IMR-90 (cell line): ENCODE measurements around the gene CLASP1. TPM values are rescaled to one million over a fixed set of nuclear protein-coding genes. Genes with fewer than 3 reads are reported as not detected.

ENCODE experiments used
- ATAC-seq: fragments of 200-7000 bp; cut with Tn5 transposase; 2 replicates; pipeline ENCODE4 v1.9.1; 2020; ENCODE audit warnings: low read depth, mild to moderate bottlenecking, moderate library complexity
- BruUV-seq: library from RNA; stranded (reverse); fragments of 400-500 nt; replicated peaks from 2 replicates; lab custom pipeline; 2021; lab: Mats Ljungman, UMichigan
- CTCF ChIA-PET: fragments of 300-600 bp; formaldehyde crosslinking; extraction: SDS; loops from one replicate; lab custom pipeline; 2021; ENCODE audit warnings: antibody characterized with exemption; lab: Yijun Ruan, JAX
- POLR2A ChIA-PET: fragments of 300-600 bp; sonication (Branson Sonifier 250); formaldehyde crosslinking; loops from one replicate; lab custom pipeline; 2022; ENCODE audit warnings: antibody characterized with exemption; ENCODE audit not compliant: unreplicated experiment; lab: Charles Lee
- DNase-seq: peaks from one replicate; pipeline ENCODE4 v3.0.0; 2013
- H2AFZ ChIP-seq: replicated peaks from 2 replicates; pipeline ENCODE3; 2013; ENCODE audit warnings: low read length, mild to moderate bottlenecking; ENCODE audit not compliant: poor library complexity
- H2AK5ac ChIP-seq: 2 replicates; pipeline ENCODE4 v1.6.1; 2013; ENCODE audit warnings: low read depth, low read length, inconsistent platforms
- H2AK9ac ChIP-seq: replicated peaks from 2 replicates; pipeline ENCODE3; 2013; ENCODE audit warnings: mild to moderate bottlenecking, low read depth, low read length, moderate library complexity; ENCODE audit not compliant: poor library complexity
- H2BK120ac ChIP-seq: 2 replicates; pipeline ENCODE4 v1.6.1; 2013; ENCODE audit warnings: low read depth, low read length, inconsistent platforms
- H2BK15ac ChIP-seq: 3 replicates; pipeline ENCODE4 v1.6.1; 2013; ENCODE audit warnings: low read depth, low read length, inconsistent platforms
- H2BK20ac ChIP-seq: 2 replicates; pipeline ENCODE4 v1.6.1; 2013; ENCODE audit warnings: low read depth, mild to moderate bottlenecking, inconsistent platforms, low read length, moderate library complexity
- H2BK5ac ChIP-seq: 2 replicates; pipeline ENCODE4 v1.6.1; 2013; ENCODE audit warnings: mild to moderate bottlenecking, low read depth, low read length, inconsistent platforms; ENCODE audit not compliant: poor library complexity, severe bottlenecking
- H3K14ac ChIP-seq: replicated peaks from 2 replicates; pipeline ENCODE4 v1.6.1; 2013; ENCODE audit warnings: low read depth, low read length, inconsistent platforms
- H3K18ac ChIP-seq: 2 replicates; pipeline ENCODE4 v1.6.1; 2013; ENCODE audit warnings: low read depth, low read length, control low read depth
- H3K23ac ChIP-seq: 2 replicates; pipeline ENCODE4 v1.6.1; 2013; ENCODE audit warnings: low read depth, low read length, inconsistent platforms
- H3K27ac ChIP-seq: 2 replicates; pipeline ENCODE4 v1.5.1; 2013; ENCODE audit warnings: mild to moderate bottlenecking, control low read depth, low read length; ENCODE audit not compliant: insufficient read depth
- H3K27me3 ChIP-seq: 2 replicates; pipeline ENCODE4 v1.6.1; 2013; ENCODE audit warnings: low read length; ENCODE audit not compliant: control insufficient read depth, insufficient read depth
- H3K36me3 ChIP-seq: 2 replicates; pipeline ENCODE4 v1.6.1; 2013; ENCODE audit warnings: low read length, mixed read lengths; ENCODE audit not compliant: control insufficient read depth, insufficient read depth
- H3K4ac ChIP-seq: 2 replicates; pipeline ENCODE4 v1.6.1; 2013; ENCODE audit warnings: low read depth, low read length, inconsistent platforms
- H3K4me1 ChIP-seq: 2 replicates; pipeline ENCODE4 v1.6.1; 2013; ENCODE audit warnings: low read length, mixed read lengths; ENCODE audit not compliant: control insufficient read depth, insufficient read depth
- H3K4me2 ChIP-seq: 2 replicates; pipeline ENCODE4 v1.6.1; 2013; ENCODE audit warnings: low read depth, mild to moderate bottlenecking, control low read depth, low read length, moderate library complexity
- H3K4me3 ChIP-seq: 2 replicates; pipeline ENCODE4 v1.5.1; 2013; ENCODE audit warnings: low read depth, mild to moderate bottlenecking, control low read depth, low read length, moderate library complexity; ENCODE audit not compliant: insufficient read depth
- H3K56ac ChIP-seq: 2 replicates; pipeline ENCODE4 v1.6.1; 2013; ENCODE audit warnings: low read length, inconsistent platforms; ENCODE audit not compliant: insufficient read depth; ENCODE audit errors: extremely low read depth
- H3K79me1 ChIP-seq, 2 experiments: 2 replicates each; pipeline ENCODE4 v1.6.1; 2013; ENCODE audit warnings: low read length in 2 of 2, inconsistent platforms in 1 of 2, low read depth in 1 of 2
- H3K9ac ChIP-seq: 2 replicates; pipeline ENCODE4 v1.6.1; 2013; ENCODE audit warnings: low read depth, low read length, control low read depth
- H3K9me1 ChIP-seq: 2 replicates; pipeline ENCODE4 v1.6.1; 2013; ENCODE audit warnings: low read length, inconsistent platforms; ENCODE audit not compliant: insufficient read depth
- H3K9me3 ChIP-seq: 2 replicates; pipeline ENCODE4 v1.6.1; 2013; ENCODE audit warnings: low read length; ENCODE audit not compliant: control insufficient read depth, insufficient read depth
- H4K20me1 ChIP-seq: 2 replicates; pipeline ENCODE4 v1.6.1; 2013; ENCODE audit warnings: low read length, inconsistent platforms; ENCODE audit not compliant: insufficient read depth
- H4K5ac ChIP-seq: 2 replicates; pipeline ENCODE4 v1.6.1; 2013; ENCODE audit warnings: mild to moderate bottlenecking, low read depth, low read length, control low read depth
- H4K8ac ChIP-seq, 2 experiments: 2 replicates each; pipeline ENCODE4 v1.6.1; 2013; ENCODE audit warnings: low read depth in 2 of 2, low read length in 2 of 2, control low read depth in 1 of 2, inconsistent platforms in 1 of 2
- H4K91ac ChIP-seq: 2 replicates; pipeline ENCODE4 v1.6.1; 2013; ENCODE audit warnings: low read depth, low read length, inconsistent platforms; ENCODE audit not compliant: insufficient read depth
- BHLHE40 ChIP-seq: fragments of 150-350 bp; IDR thresholded peaks from 2 replicates; pipeline ENCODE4 v1.6.1; 2016; ENCODE audit warnings: mild to moderate bottlenecking, low read depth, low read length
- CEBPB ChIP-seq: IDR thresholded peaks from 2 replicates; pipeline ENCODE4 v1.6.1; 2012; ENCODE audit warnings: low read depth, low read length, improper control_type of control experiment
- ELK1 ChIP-seq: fragments of 150-350 bp; IDR thresholded peaks from 2 replicates; pipeline ENCODE4 v1.6.1; 2016; ENCODE audit warnings: low read depth, mild to moderate bottlenecking, low read length, moderate library complexity, borderline replicate concordance
- FOS ChIP-seq: fragments of 150-350 bp; IDR thresholded peaks from 2 replicates; pipeline ENCODE4 v1.6.1; 2016; ENCODE audit warnings: low read depth, low read length
- MAFK ChIP-seq: IDR thresholded peaks from 2 replicates; pipeline ENCODE4 v1.6.1; 2012; ENCODE audit warnings: low read depth, low read length, improper control_type of control experiment
- MXI1 ChIP-seq: IDR thresholded peaks from 2 replicates; pipeline ENCODE4 v1.6.1; 2012; ENCODE audit warnings: low read depth, mild to moderate bottlenecking, low read length, moderate library complexity, borderline replicate concordance
- WGBS, 2 experiments: methylation state at CpG; one replicate each; pipeline versions ENCODE4 v1.1.5 to v1.1.7; 2013; ENCODE audit warnings: missing lambda C conversion rate in 2 of 2; ENCODE audit not compliant: insufficient read length in 1 of 2; ENCODE audit errors: extremely low coverage in 2 of 2; 5-methylcytosine and 5-hydroxymethylcytosine counted together
- dilution Hi-C: fragments of 300-500 bp; cut with HindIII; formaldehyde crosslinking; loops from one replicate; pipeline ENCODE4 v1.14.3; 2018; ENCODE audit warnings: low sequenced_read_pairs; ENCODE audit not compliant: unreplicated experiment
- in situ Hi-C: fragments of 300-500 bp; cut with MboI; formaldehyde crosslinking; loops from 3 replicates; pipeline ENCODE4 v1.14.3; 2019; ENCODE audit warnings: low sequenced_read_pairs, inconsistent platforms, mixed read lengths
- intact Hi-C: fragments of 100-400 bp; cut with micrococcal nuclease; formaldehyde crosslinking; loops from 2 replicates; pipeline ENCODE4 v1.10.0; 2022
- polyA plus RNA-seq, 3 experiments: library from polyadenylated mRNA; depleted of rRNA; stranded (reverse); fragments of >200 nt; gene quantifications; 2 replicates each; pipeline ENCODE4 v1.2.3, GENCODE V29; 2012; ENCODE audit warnings: low replicate concordance in 1 of 3
- total RNA-seq: library from RNA; depleted of rRNA; stranded (reverse); fragments of >200 nt; gene quantifications from 2 replicates; pipeline ENCODE4 v1.2.3, GENCODE V29; 2012

Gene CLASP1
- total and polyA plus RNA-seq, 2 of the 4 experiments (the other 2 are of a cell fraction): 12.3 to 33.7 TPM

- BruUV-seq: no TSS peak
These were observed 150.5 kb downstream of the CLASP1 start for GRCh38 chr2:121498731-121499130.

More at GRCh38 chr2:121498731-121499130, 150.5 kb downstream of the CLASP1 start:
- Histone ChIP-seq H4K20me1 (peaks cover 10% of the 10 kb centered on the region; the same call in 1 of the 2 replicates), H3K4ac (no peak overlapping the region), H3K56ac (no peak overlapping the region), H2BK120ac (no peak overlapping the region), H3K27ac (no peak overlapping the region), H3K9ac (no peak overlapping the region), H3K9me1 (peaks cover 16% of the 10 kb centered on the region), H3K14ac (no peak overlapping the region), H3K4me3 (no peak overlapping the region), H3K4me2 (no peak overlapping the region), H4K8ac (no peak overlapping the region), H2AFZ (no peak overlapping the region), H2BK15ac (no peak overlapping the region), H3K27me3 (no peaks in the 10 kb centered on the region), H2AK9ac (no peak overlapping the region), H3K79me1 (peaks cover 10 to 45% of the 10 kb centered on the region in 2 experiments; a peak in 3 of 4 replicates), H3K23ac (no peak overlapping the region), H2BK20ac (no peak overlapping the region), H2BK5ac (no peak overlapping the region), H3K9me3 (no peaks in the 10 kb centered on the region), H4K91ac (no peak overlapping the region), H2AK5ac (no peak overlapping the region), H3K4me1 (peaks cover 9% of the 10 kb centered on the region), H3K18ac (no peak overlapping the region), H4K5ac (no peak overlapping the region), H3K36me3 (peaks cover 4% of the 10 kb centered on the region)
- dilution Hi-C loops (no loop called here), intact Hi-C loops (no loop called here), in situ Hi-C loops (no loop called here)
- POLR2A ChIA-PET: no interaction called here
- CTCF ChIA-PET: no interaction called here
- no peak for DNase-seq
- TF ChIP-seq ELK1 (no peak), FOS (no peak), BHLHE40 (no peak), MXI1 (no peak), MAFK (no peak), CEBPB (no peak)
- ATAC-seq: no peak
- WGBS, 2 experiments: no CpG with 5 or more reads among the region's 1 CpG
